ENCODE data around the gene GJB3.

- TF ChIP-seq YY1 (IDR thresholded peaks at IDR 0.05; ENCODE audit: insufficient read depth, insufficient read length) (no peak), ZNF274 (IDR thresholded peaks at IDR 0.05; ENCODE audit: low read depth, low read length) (no peak), SUZ12 (IDR thresholded peaks at IDR 0.05; ENCODE audit: extremely low read depth, insufficient read depth, insufficient read length) (no peak)
Observed at GRCh38 chr1:34742667-34743270, 38.2 kb upstream of the GJB3 start.

Measured in NT2/D1 (cell line).